SIG-M5 (cell line): ENCODE results near the gene PTP4A2.

Experiments
- DNase-seq: peaks from one replicate; lab custom pipeline; 2025; lab: John Stamatoyannopoulos, UW

PTP4A2 gene

GRCh38 chr1:31886866-31887265 is 51.3 kb downstream of the PTP4A2 start:
- no peak for DNase-seq

- DNase-seq, result no peak
These were observed 52.3 kb downstream of the PTP4A2 start for GRCh38 chr1:31885851-31886250.

- DNase-seq, result no peak
These were observed 54.7 kb downstream of the PTP4A2 start for GRCh38 chr1:31883357-31883942.

- DNase-seq, result no peak
These were observed 56.5 kb downstream of the PTP4A2 start for GRCh38 chr1:31881688-31882000.

- DNase-seq, result no peak
These were observed 57.0 kb downstream of the PTP4A2 start for GRCh38 chr1:31880957-31881687.

- no peak for DNase-seq
These were observed 58.1 kb downstream of the PTP4A2 start for GRCh38 chr1:31879981-31880608.

- DNase-seq, result no peak
These were observed 60.1 kb downstream of the PTP4A2 start for GRCh38 chr1:31878058-31878457.

GRCh38 chr1:31877544-31877943 is 60.6 kb downstream of the PTP4A2 start:
- no peak for DNase-seq

GRCh38 chr1:31875636-31876236 is 62.4 kb downstream of the PTP4A2 start:
- no peak for DNase-seq

- DNase-seq, result no peak
These were observed 63.2 kb downstream of the PTP4A2 start for GRCh38 chr1:31874942-31875341.

- no peak for DNase-seq
These were observed 65.2 kb downstream of the PTP4A2 start for GRCh38 chr1:31872658-31873636.

GRCh38 chr1:31871703-31872102 is 66.5 kb downstream of the PTP4A2 start:
- no peak for DNase-seq

- DNase-seq, result no peak
These were observed 68.0 kb downstream of the PTP4A2 start for GRCh38 chr1:31870086-31870736.

GRCh38 chr1:31869449-31869848 is 68.7 kb downstream of the PTP4A2 start:
- DNase-seq, result peak; percentile 4

GRCh38 chr1:31868862-31869261 is 69.3 kb downstream of the PTP4A2 start:
- no peak for DNase-seq

GRCh38 chr1:31867546-31867945 is 70.6 kb downstream of the PTP4A2 start:
- no peak for DNase-seq

- no peak for DNase-seq
These were observed 71.6 kb downstream of the PTP4A2 start for GRCh38 chr1:31866450-31867032.

- DNase-seq, result no peak
These were observed 72.3 kb downstream of the PTP4A2 start for GRCh38 chr1:31865728-31866449.

- no peak for DNase-seq
These were observed 76.1 kb downstream of the PTP4A2 start for GRCh38 chr1:31862071-31862470.

- DNase-seq, result no peak
These were observed 76.8 kb downstream of the PTP4A2 start for GRCh38 chr1:31861346-31861745.
